ENCODE measurements around the gene ZNF141.
A peak's percentile ranks its signal among the peaks of the same experiment; 100 is the strongest.
"Not testable (repeated sequence)": the region's sequence is repeated elsewhere in the genome, so short reads cannot be mapped to it uniquely, and the experiment has no call there.

The ZNF141 gene

GRCh38 chr4:385934-386707 lies 48.5 kb downstream of the ZNF141 start:
- peak; percentile 1 for DNase-seq (ENCODE audit: low read depth)

- no peak for DNase-seq (ENCODE audit: low read depth)
These were observed 49.1 kb downstream of the ZNF141 start for GRCh38 chr4:386708-387105.

GRCh38 chr4:404006-404405 lies 66.4 kb downstream of the ZNF141 start:
- no peak for DNase-seq (ENCODE audit: low read depth)

GRCh38 chr4:408321-408720 lies 70.7 kb downstream of the ZNF141 start:
- not testable (repeated sequence) for DNase-seq (ENCODE audit: low read depth)

GRCh38 chr4:422587-422986 lies 85.0 kb downstream of the ZNF141 start:
- no peak for DNase-seq (ENCODE audit: low read depth)

Data from iris pigment epithelial cell (primary cell).